ENCODE measurements around the gene MRPL48.
"Not testable (repeated sequence)": the region's sequence is repeated elsewhere in the genome, so short reads cannot be mapped to it uniquely, and the experiment has no call there.

MRPL48 gene

DNA sequence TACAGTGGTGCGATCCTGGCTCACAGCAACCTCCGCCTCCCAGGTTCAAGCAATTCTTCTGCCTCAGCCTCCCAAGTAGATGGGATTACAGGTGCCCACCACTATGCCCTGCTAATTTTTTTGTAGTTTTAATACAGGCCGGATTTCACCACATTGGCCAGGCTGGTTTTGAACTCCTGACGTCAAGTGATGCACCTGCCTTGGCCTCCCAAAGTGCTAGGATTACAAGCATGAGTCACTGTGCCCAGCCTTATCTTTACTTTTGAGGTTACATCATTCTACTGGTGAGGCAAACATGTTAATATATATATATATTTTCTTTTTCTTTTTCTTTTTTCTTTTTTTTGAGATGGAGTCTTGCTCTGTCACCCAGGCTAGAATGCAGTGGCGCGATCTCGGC is 16.9 kb upstream of the MRPL48 start:
- H2BK120ac ChIP-seq (ENCODE audit: low read depth, low read length); DNase-seq; H3K9me3 ChIP-seq (ENCODE audit: control insufficient read depth, low read length); H3K79me1 ChIP-seq (replicated peaks; ENCODE audit: low read length, poor library complexity, severe bottlenecking); H3K18ac ChIP-seq (ENCODE audit: low read depth in 1 of 2, low read length in 2 of 2); H4K91ac ChIP-seq (ENCODE audit: low read length); H2BK12ac ChIP-seq (ENCODE audit: low read length in 2 of 2); H3K27me3 ChIP-seq (ENCODE audit: control insufficient read depth in 1 of 2, insufficient read depth in 1 of 2, low read length in 2 of 2); H2BK15ac ChIP-seq (ENCODE audit: low read depth, poor library complexity, severe bottlenecking); H3K4ac ChIP-seq (ENCODE audit: low read depth in 1 of 2, low read length in 2 of 2); H3K4me2 ChIP-seq (ENCODE audit: low read length, poor library complexity, severe bottlenecking); H3K9ac ChIP-seq (ENCODE audit: low read length); H3K36me3 ChIP-seq (ENCODE audit: control insufficient read depth in 1 of 2, insufficient read depth in 2 of 2, low read depth in 1 of 2, low read length in 2 of 2); H3K14ac ChIP-seq (ENCODE audit: low read length in 2 of 2); H3K4me1 ChIP-seq (ENCODE audit: control insufficient read depth, insufficient read depth, low read depth, low read length); H3K23ac ChIP-seq (ENCODE audit: low read length in 2 of 2); H2AK5ac ChIP-seq (ENCODE audit: low read length, severe bottlenecking); H3K27ac ChIP-seq (ENCODE audit: low read length, poor library complexity, severe bottlenecking); H4K8ac ChIP-seq (ENCODE audit: low read length); H3K4me3 ChIP-seq (ENCODE audit: insufficient read depth in 1 of 2, low read depth in 1 of 2, low read length in 2 of 2); H2AFZ ChIP-seq (ENCODE audit: low read depth, low read length); H2BK5ac ChIP-seq (ENCODE audit: low read depth, low read length, poor library complexity, severe bottlenecking): not testable (repeated sequence)
- 98% methylated on average over 7 of the region's 7 CpGs for WGBS

DNA sequence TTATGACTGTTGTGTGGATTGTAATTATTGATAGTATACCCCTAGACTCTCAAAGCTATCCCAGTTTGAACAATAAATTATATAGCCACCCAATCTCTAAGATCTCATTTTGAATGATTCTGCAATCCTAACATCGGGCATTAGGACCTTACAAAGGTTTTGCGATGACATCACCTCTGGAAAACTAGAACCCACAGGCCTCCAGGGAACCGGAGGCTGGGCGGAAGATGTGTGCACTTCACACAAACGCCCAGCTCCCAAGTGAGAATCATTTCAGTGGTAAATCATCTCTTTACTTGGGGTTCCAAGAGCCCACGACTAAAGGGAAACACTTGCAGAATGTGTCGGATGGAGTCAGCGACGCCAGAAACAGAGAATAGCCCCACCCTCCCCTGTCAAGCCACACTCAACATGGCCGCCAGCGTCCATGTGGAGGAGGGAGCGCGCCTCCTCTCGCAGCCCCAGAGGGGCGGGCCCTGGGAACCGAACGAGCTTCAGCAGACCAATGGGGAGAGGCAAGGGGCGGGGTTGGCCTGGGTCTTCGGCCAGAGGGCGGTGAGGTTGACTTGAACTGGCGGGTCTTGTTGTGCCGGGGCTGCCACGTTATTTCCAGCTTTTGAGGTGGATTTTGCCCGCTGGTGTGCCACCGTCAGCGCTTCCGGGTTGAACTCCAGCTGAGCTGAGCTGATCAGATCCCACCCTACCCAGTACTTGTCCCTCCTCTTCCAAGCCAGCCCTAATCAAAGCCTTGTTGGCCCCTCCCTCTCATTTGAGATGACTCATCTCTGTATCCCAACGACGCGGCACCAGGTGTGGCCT is 8.4 kb upstream of the MRPL48 start:
- Histone ChIP-seq H3K4ac (ENCODE audit: low read depth in 1 of 2, low read length in 2 of 2) (peak overlapping the region; percentile 59 to 89), H3K14ac (ENCODE audit: low read length in 2 of 2) (no peak overlapping the region), H3K4me2 (ENCODE audit: low read length, poor library complexity, severe bottlenecking) (peak overlapping the region; percentile 79), H3K79me1 (replicated peaks; ENCODE audit: low read length, poor library complexity, severe bottlenecking) (no peaks in the 10 kb centered on the region), H3K23ac (ENCODE audit: low read length in 2 of 2) (no peak overlapping the region), H4K8ac (ENCODE audit: low read length) (peak overlapping the region; percentile 95), H4K91ac (ENCODE audit: low read length) (peak overlapping the region; percentile 87), H2BK120ac (ENCODE audit: low read depth, low read length) (peak overlapping the region; percentile 80), H3K27me3 (ENCODE audit: control insufficient read depth in 1 of 2, insufficient read depth in 1 of 2, low read length in 2 of 2) (no peaks in the 10 kb centered on the region), H3K4me1 (ENCODE audit: control insufficient read depth, insufficient read depth, low read depth, low read length) (no peaks in the 10 kb centered on the region), H3K18ac (ENCODE audit: low read depth in 1 of 2, low read length in 2 of 2) (peak overlapping the region; percentile 93 to 98), H2BK15ac (ENCODE audit: low read depth, poor library complexity, severe bottlenecking) (peak overlapping the region; percentile 73), H3K9ac (ENCODE audit: low read length) (peak overlapping the region; percentile 93), H2BK5ac (ENCODE audit: low read depth, low read length, poor library complexity, severe bottlenecking) (peak overlapping the region; percentile 94), H2AK5ac (ENCODE audit: low read length, severe bottlenecking) (no peak overlapping the region), H3K9me3 (ENCODE audit: control insufficient read depth, low read length) (no peaks in the 10 kb centered on the region), H3K4me3 (ENCODE audit: insufficient read depth in 1 of 2, low read depth in 1 of 2, low read length in 2 of 2) (peak overlapping the region; percentile 48 to 81), H3K27ac (ENCODE audit: low read length, poor library complexity, severe bottlenecking) (peak overlapping the region; percentile 99), H3K36me3 (ENCODE audit: control insufficient read depth in 1 of 2, insufficient read depth in 2 of 2, low read depth in 1 of 2, low read length in 2 of 2) (no peaks in the 10 kb centered on the region), H2AFZ (ENCODE audit: low read depth, low read length) (peak overlapping the region; percentile 78), H2BK12ac (ENCODE audit: low read length in 2 of 2) (peak overlapping the region in 1 of 2 experiments; percentile 12)
- 2% methylated on average over 27 of the region's 30 CpGs for WGBS
- peak; percentile 99 for DNase-seq

DNA sequence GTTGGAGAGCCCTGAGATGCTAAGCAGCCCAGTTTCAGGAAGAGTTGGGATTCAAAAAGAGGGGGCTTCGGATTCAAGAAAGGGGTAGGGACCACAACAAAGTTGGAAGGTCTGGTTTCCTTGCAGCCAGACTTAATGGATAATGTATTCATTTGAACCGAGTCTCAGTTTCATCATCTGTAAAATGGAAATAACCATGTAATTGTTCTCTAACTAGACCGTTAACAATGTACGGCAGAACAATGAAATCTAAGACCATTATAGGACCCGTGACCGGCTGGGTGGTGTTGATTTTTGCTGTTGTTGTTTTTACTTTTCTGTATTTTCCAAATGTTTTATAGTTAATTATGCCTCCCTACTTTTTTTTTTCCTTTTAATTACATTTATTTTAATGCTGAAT is 6.4 kb upstream of the MRPL48 start:
- Histone ChIP-seq H3K27ac (ENCODE audit: low read length, poor library complexity, severe bottlenecking) (no peak overlapping the region), H3K14ac (ENCODE audit: low read length in 2 of 2) (no peak overlapping the region), H3K4me1 (ENCODE audit: control insufficient read depth, insufficient read depth, low read depth, low read length) (no peaks in the 10 kb centered on the region), H2BK120ac (ENCODE audit: low read depth, low read length) (no peak overlapping the region), H4K8ac (ENCODE audit: low read length) (no peak overlapping the region), H2BK5ac (ENCODE audit: low read depth, low read length, poor library complexity, severe bottlenecking) (no peak overlapping the region), H3K4me2 (ENCODE audit: low read length, poor library complexity, severe bottlenecking) (no peak overlapping the region), H3K18ac (ENCODE audit: low read depth in 1 of 2, low read length in 2 of 2) (no peak overlapping the region), H3K4me3 (ENCODE audit: insufficient read depth in 1 of 2, low read depth in 1 of 2, low read length in 2 of 2) (no peak overlapping the region), H3K23ac (ENCODE audit: low read length in 2 of 2) (no peak overlapping the region), H3K4ac (ENCODE audit: low read depth in 1 of 2, low read length in 2 of 2) (no peak overlapping the region), H2AK5ac (ENCODE audit: low read length, severe bottlenecking) (no peak overlapping the region), H3K9ac (ENCODE audit: low read length) (no peak overlapping the region), H2BK12ac (ENCODE audit: low read length in 2 of 2) (no peak overlapping the region), H2BK15ac (ENCODE audit: low read depth, poor library complexity, severe bottlenecking) (no peak overlapping the region), H3K79me1 (replicated peaks; ENCODE audit: low read length, poor library complexity, severe bottlenecking) (no peaks in the 10 kb centered on the region), H3K9me3 (ENCODE audit: control insufficient read depth, low read length) (no peaks in the 10 kb centered on the region), H4K91ac (ENCODE audit: low read length) (no peak overlapping the region), H3K27me3 (ENCODE audit: control insufficient read depth in 1 of 2, insufficient read depth in 1 of 2, low read length in 2 of 2) (no peaks in the 10 kb centered on the region), H3K36me3 (ENCODE audit: control insufficient read depth in 1 of 2, insufficient read depth in 2 of 2, low read depth in 1 of 2, low read length in 2 of 2) (no peaks in the 10 kb centered on the region), H2AFZ (ENCODE audit: low read depth, low read length) (no peak overlapping the region)
- 98% methylated on average over 6 of the region's 6 CpGs for WGBS
- DNase-seq: no peak

DNA sequence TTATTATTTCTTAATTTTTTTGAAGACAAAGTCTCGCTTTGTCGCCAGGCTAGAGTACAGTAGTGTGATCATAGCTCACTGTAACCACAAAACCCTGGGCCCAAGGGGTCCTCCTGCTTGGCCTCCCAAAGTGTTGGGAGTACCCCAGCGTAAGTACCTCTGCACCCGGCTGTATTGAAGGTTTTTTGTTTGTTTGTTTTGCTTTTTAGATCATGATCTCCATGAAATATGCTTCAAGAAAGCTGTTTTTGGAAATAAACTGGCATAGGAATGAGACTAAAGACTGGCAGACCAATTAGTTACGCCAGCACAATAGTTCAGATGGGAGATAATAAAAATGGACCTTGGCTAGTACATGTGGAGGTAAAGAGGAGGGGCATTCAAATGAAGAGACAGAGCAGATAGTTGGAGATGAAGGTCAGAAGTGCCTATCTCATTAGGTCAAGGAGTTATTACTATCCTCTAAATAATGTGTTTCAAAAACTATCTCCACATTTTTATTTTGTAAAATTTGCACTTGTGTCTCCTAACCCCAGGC is 4.1 kb upstream of the MRPL48 start:
- no peak for DNase-seq
- Histone ChIP-seq H3K27me3 (ENCODE audit: control insufficient read depth in 1 of 2, insufficient read depth in 1 of 2, low read length in 2 of 2) (no peaks in the 10 kb centered on the region), H2BK15ac (ENCODE audit: low read depth, poor library complexity, severe bottlenecking) (no peak overlapping the region), H2BK12ac (ENCODE audit: low read length in 2 of 2) (no peak overlapping the region), H3K18ac (ENCODE audit: low read depth in 1 of 2, low read length in 2 of 2) (no peak overlapping the region), H3K79me1 (replicated peaks; ENCODE audit: low read length, poor library complexity, severe bottlenecking) (no peaks in the 10 kb centered on the region), H2AK5ac (ENCODE audit: low read length, severe bottlenecking) (no peak overlapping the region), H3K9me3 (ENCODE audit: control insufficient read depth, low read length) (no peaks in the 10 kb centered on the region), H2BK120ac (ENCODE audit: low read depth, low read length) (no peak overlapping the region), H3K36me3 (ENCODE audit: control insufficient read depth in 1 of 2, insufficient read depth in 2 of 2, low read depth in 1 of 2, low read length in 2 of 2) (no peaks in the 10 kb centered on the region), H4K8ac (ENCODE audit: low read length) (no peak overlapping the region), H3K4me3 (ENCODE audit: insufficient read depth in 1 of 2, low read depth in 1 of 2, low read length in 2 of 2) (no peak overlapping the region), H2AFZ (ENCODE audit: low read depth, low read length) (no peak overlapping the region), H2BK5ac (ENCODE audit: low read depth, low read length, poor library complexity, severe bottlenecking) (no peak overlapping the region), H3K27ac (ENCODE audit: low read length, poor library complexity, severe bottlenecking) (no peak overlapping the region), H3K4me2 (ENCODE audit: low read length, poor library complexity, severe bottlenecking) (no peak overlapping the region), H3K9ac (ENCODE audit: low read length) (no peak overlapping the region), H3K23ac (ENCODE audit: low read length in 2 of 2) (no peak overlapping the region), H3K14ac (ENCODE audit: low read length in 2 of 2) (no peak overlapping the region), H3K4ac (ENCODE audit: low read depth in 1 of 2, low read length in 2 of 2) (no peak overlapping the region), H4K91ac (ENCODE audit: low read length) (no peak overlapping the region), H3K4me1 (ENCODE audit: control insufficient read depth, insufficient read depth, low read depth, low read length) (peaks cover 5% of the 10 kb centered on the region)
- 92% methylated on average over 5 of the region's 5 CpGs for WGBS
